Neural cell (in vitro differentiated cells): ENCODE data around the gene TNIP3. TPM values are rescaled to one million over a fixed set of nuclear protein-coding genes. Genes with fewer than 3 reads are reported as not detected.

ENCODE experiments used
- H2AFZ ChIP-seq: fragments of 200-600, 300-800 bp; sonication (generic), shearing (Covaris generic); 2 replicates; pipeline ENCODE4 v1.6.0; 2014; ENCODE audit warnings: low read depth, mild to moderate bottlenecking, antibody characterized with exemption, low read length, moderate library complexity
- H3F3A ChIP-seq: fragments of 200-600 bp; shearing (Covaris generic); 2 replicates; pipeline ENCODE4 v1.6.1; 2016; ENCODE audit warnings: mild to moderate bottlenecking, moderate library complexity, mixed read lengths, antibody characterized with exemption, low read length; ENCODE audit not compliant: insufficient read depth, poor library complexity, severe bottlenecking
- H3K27ac ChIP-seq: fragments of 200-600, 300-800 bp; sonication (generic), shearing (Covaris generic); 2 replicates; pipeline ENCODE4 v1.5.1; 2014; ENCODE audit warnings: mild to moderate bottlenecking, low read length, moderate library complexity
- H3K27me3 ChIP-seq: fragments of 300-800, 200-600 bp; sonication (generic), shearing (Covaris generic); 2 replicates; pipeline ENCODE4 v1.6.0; 2014; ENCODE audit warnings: mild to moderate bottlenecking, low read depth, low read length, moderate library complexity; ENCODE audit not compliant: insufficient read depth
- H3K36me3 ChIP-seq: fragments of 300-800, 200-600 bp; sonication (generic), shearing (Covaris generic); 2 replicates; pipeline ENCODE4 v1.5.1; 2014; ENCODE audit warnings: mild to moderate bottlenecking, antibody characterized with exemption, low read length, moderate library complexity; ENCODE audit not compliant: insufficient read depth
- H3K4me2 ChIP-seq: fragments of 300-800, 200-600 bp; sonication (generic), shearing (Covaris generic); 2 replicates; pipeline ENCODE4 v1.6.0; 2014; ENCODE audit warnings: mild to moderate bottlenecking, low read length
- H3K4me3 ChIP-seq: fragments of 300-800, 200-600 bp; sonication (generic), shearing (Covaris generic); 2 replicates; pipeline ENCODE4 v1.5.1; 2014; ENCODE audit warnings: mild to moderate bottlenecking, low read length, moderate library complexity
- H3K79me2 ChIP-seq: fragments of 200-600 bp; shearing (Covaris generic); replicated peaks from 2 replicates; pipeline ENCODE4 v1.6.0; 2014; ENCODE audit warnings: mild to moderate bottlenecking, low read length, moderate library complexity; ENCODE audit not compliant: insufficient read depth
- H3K9ac ChIP-seq: fragments of 300-800, 200-600 bp; sonication (generic), shearing (Covaris generic); 2 replicates; pipeline ENCODE4 v1.6.1; 2016; ENCODE audit warnings: mild to moderate bottlenecking, low read length, mixed read lengths
- H3K9me2 ChIP-seq: fragments of 200-600 bp; shearing (Covaris generic); 2 replicates; pipeline ENCODE4 v1.6.1; 2016; ENCODE audit warnings: mild to moderate bottlenecking, low read length, mixed read lengths; ENCODE audit not compliant: insufficient read depth
- H3K9me3 ChIP-seq: fragments of 200-600, 300-800 bp; sonication (generic), shearing (Covaris generic); 2 replicates; pipeline ENCODE4 v1.6.1; 2016; ENCODE audit warnings: mild to moderate bottlenecking, mixed run types, low read length, moderate library complexity, mixed read lengths
- H4K20me1 ChIP-seq: fragments of 200-600 bp; shearing (Covaris generic); 2 replicates; pipeline ENCODE4 v1.6.1; 2016; ENCODE audit warnings: mild to moderate bottlenecking, mixed run types; ENCODE audit not compliant: insufficient read depth
- CTCF ChIP-seq: fragments of 450-650 bp; IDR thresholded peaks from 2 replicates; pipeline ENCODE4 v1.5.1; 2014; ENCODE audit warnings: antibody characterized with exemption, mild to moderate bottlenecking, moderate library complexity; ENCODE audit not compliant: poor library complexity, severe bottlenecking
- EP300 ChIP-seq: fragments of 450-650 bp; conservative IDR thresholded peaks from 2 replicates; pipeline ENCODE4 v1.6.1; 2014; ENCODE audit warnings: antibody characterized with exemption, mild to moderate bottlenecking, moderate library complexity; ENCODE audit not compliant: poor library complexity, severe bottlenecking
- EZH2 ChIP-seq: fragments of 200-600, 300-800 bp; shearing (Covaris generic), sonication (generic); IDR thresholded peaks from 2 replicates; pipeline ENCODE4 v1.6.1; 2014; ENCODE audit warnings: antibody characterized with exemption, low read length, borderline replicate concordance, mild to moderate bottlenecking; ENCODE audit not compliant: insufficient read depth, poor library complexity, severe bottlenecking
- MXI1 ChIP-seq: fragments of 450-650 bp; conservative IDR thresholded peaks from 2 replicates; pipeline ENCODE4 v1.6.1; 2014; ENCODE audit warnings: antibody characterized with exemption, mild to moderate bottlenecking; ENCODE audit not compliant: poor library complexity, severe bottlenecking
- POLR2AphosphoS5 ChIP-seq: IDR thresholded peaks from 2 replicates; pipeline ENCODE4 v1.6.1; 2012
- RAD21 ChIP-seq: fragments of 450-650 bp; conservative IDR thresholded peaks from 2 replicates; pipeline ENCODE4 v1.6.1; 2014; ENCODE audit warnings: antibody characterized with exemption, mild to moderate bottlenecking, moderate library complexity
- SMC3 ChIP-seq: fragments of 450-650 bp; conservative IDR thresholded peaks from 2 replicates; pipeline ENCODE4 v1.6.1; 2014; ENCODE audit warnings: antibody characterized with exemption, mild to moderate bottlenecking, moderate library complexity; ENCODE audit not compliant: poor library complexity
- TAF1 ChIP-seq: IDR thresholded peaks from 2 replicates; pipeline ENCODE4 v1.6.1; 2012; ENCODE audit warnings: low read depth
- polyA plus RNA-seq: library from polyadenylated mRNA; depleted of rRNA; stranded (reverse); fragments of >200 nt; gene quantifications from 2 replicates; pipeline ENCODE4 v1.2.3, GENCODE V29; 2014
- TF ChIP-seq, protein P1 (sequence below): IDR thresholded peaks from 2 replicates; pipeline ENCODE4 v1.6.1; 2012; ENCODE audit warnings: borderline replicate concordance

The TNIP3 gene
- polyA plus RNA-seq, 1 donor from 2014 or later = 0.09 TPM

DNA sequence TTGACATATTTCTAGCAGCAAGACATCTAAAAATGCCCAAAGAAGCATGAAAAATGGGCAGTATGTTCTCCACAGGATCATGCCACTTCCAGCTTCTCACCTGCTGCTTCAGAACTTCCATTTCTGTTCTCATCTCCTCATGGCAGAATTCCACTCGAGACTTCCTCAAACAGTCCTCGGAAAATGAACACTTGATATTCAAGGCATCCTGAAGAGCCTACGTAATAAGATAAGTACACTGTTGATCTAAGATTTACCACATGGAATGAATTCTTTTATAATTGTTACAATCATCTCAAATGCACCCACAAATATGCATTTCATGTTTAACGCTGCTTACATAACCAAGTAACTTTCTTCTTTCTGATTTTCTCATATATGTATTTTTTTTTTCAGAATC is 14.1 kb downstream of the TNIP3 start:
- Histone ChIP-seq H3K36me3 (no peaks in the 10 kb centered on the region), H3F3A (no peaks in the 10 kb centered on the region), H3K9me2 (no peaks in the 10 kb centered on the region), H2AFZ (no peak overlapping the region), H4K20me1 (no peaks in the 10 kb centered on the region), H3K27ac (no peak overlapping the region), H3K79me2 (no peaks in the 10 kb centered on the region), H3K9ac (no peak overlapping the region), H3K4me3 (no peak overlapping the region), H3K27me3 (no peaks in the 10 kb centered on the region), H3K9me3 (no peaks in the 10 kb centered on the region), H3K4me2 (no peak overlapping the region)
- no peak for TF ChIP-seq POLR2AphosphoS5
- TF ChIP-seq CTCF = no peak
- TF ChIP-seq EP300 = no peak

- TF ChIP-seq TAF1 (no peak), SMC3 (no peak), RAD21 (no peak), EP300 (no peak), CTCF (no peak), MXI1 (no peak), POLR2AphosphoS5 (no peak), EZH2 (no peak)
- TF ChIP-seq, protein P1, sequence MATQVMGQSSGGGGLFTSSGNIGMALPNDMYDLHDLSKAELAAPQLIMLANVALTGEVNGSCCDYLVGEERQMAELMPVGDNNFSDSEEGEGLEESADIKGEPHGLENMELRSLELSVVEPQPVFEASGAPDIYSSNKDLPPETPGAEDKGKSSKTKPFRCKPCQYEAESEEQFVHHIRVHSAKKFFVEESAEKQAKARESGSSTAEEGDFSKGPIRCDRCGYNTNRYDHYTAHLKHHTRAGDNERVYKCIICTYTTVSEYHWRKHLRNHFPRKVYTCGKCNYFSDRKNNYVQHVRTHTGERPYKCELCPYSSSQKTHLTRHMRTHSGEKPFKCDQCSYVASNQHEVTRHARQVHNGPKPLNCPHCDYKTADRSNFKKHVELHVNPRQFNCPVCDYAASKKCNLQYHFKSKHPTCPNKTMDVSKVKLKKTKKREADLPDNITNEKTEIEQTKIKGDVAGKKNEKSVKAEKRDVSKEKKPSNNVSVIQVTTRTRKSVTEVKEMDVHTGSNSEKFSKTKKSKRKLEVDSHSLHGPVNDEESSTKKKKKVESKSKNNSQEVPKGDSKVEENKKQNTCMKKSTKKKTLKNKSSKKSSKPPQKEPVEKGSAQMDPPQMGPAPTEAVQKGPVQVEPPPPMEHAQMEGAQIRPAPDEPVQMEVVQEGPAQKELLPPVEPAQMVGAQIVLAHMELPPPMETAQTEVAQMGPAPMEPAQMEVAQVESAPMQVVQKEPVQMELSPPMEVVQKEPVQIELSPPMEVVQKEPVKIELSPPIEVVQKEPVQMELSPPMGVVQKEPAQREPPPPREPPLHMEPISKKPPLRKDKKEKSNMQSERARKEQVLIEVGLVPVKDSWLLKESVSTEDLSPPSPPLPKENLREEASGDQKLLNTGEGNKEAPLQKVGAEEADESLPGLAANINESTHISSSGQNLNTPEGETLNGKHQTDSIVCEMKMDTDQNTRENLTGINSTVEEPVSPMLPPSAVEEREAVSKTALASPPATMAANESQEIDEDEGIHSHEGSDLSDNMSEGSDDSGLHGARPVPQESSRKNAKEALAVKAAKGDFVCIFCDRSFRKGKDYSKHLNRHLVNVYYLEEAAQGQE = no peak
- Histone ChIP-seq H3K9me2 (no peaks in the 10 kb centered on the region), H3K27me3 (no peaks in the 10 kb centered on the region), H4K20me1 (no peaks in the 10 kb centered on the region), H3K79me2 (no peaks in the 10 kb centered on the region), H2AFZ (no peak overlapping the region), H3F3A (no peaks in the 10 kb centered on the region), H3K9me3 (no peaks in the 10 kb centered on the region), H3K27ac (no peak overlapping the region), H3K4me2 (no peak overlapping the region), H3K36me3 (no peaks in the 10 kb centered on the region), H3K4me3 (no peak overlapping the region), H3K9ac (no peak overlapping the region)
These were observed 15.5 kb downstream of the TNIP3 start for GRCh38 chr4:121148621-121149020.
